ENCODE data around the gene LEMD2.
"Not testable (repeated sequence)": the region's sequence is repeated elsewhere in the genome, so short reads cannot be mapped to it uniquely, and the experiment has no call there.

Gene LEMD2

DNA sequence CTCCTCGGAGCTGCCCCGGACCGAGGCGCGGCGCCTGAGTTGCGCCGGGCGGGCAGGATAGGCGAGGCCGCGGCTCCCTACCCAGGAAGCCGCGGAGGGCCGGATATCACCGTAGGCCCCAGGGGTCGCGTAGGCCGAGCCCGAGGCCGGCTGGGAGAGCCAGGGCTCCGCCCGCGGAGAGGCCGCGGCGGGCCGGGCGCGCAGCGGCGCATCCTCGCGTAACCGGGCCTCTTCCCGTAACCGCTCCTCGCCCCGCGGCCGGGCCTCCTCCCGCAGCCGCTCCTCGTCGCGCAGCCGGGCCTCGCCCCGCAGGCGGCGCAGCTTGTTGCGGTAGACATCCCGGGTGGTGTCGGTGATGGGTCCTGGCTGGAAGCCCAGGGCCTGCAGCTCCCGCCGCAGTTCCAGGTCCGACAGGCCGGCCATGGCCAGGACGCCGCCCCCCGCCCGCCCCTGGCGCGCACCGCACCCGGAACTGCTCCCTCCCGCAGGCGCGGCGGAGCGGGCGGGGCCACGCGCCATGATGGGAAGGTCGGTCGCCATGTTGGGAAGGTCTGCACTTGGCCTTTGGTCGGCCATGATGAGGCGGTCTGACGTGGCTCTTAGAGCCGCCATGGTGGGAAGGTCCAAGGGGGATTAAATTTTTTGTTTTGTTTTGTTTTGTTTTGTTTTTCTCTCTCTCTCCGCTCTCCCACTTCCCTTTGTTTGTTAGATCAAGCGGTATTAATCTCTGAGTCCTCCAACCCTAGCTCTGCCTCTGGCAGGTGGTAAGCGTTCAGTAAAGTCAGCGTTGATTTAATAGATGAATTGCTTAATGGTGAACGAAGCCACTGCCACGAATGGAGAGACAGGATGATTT lies at the start of gene LEMD2:
Gene LEMD2, minus strand, starts transcription at position 437 of the 856 bp plus-strand sequence. Its CDS starts 14 bp downstream, at position 423.
- DNase-seq, result peak; percentile 96

- DNase-seq, result no peak
These were observed 49.2 kb upstream of the LEMD2 start for GRCh38 chr6:33837971-33838665.

- no peak for DNase-seq
These were observed 48.0 kb upstream of the LEMD2 start for GRCh38 chr6:33836806-33837469.

GRCh38 chr6:33834401-33835392 lies 45.8 kb upstream of the LEMD2 start:
- DNase-seq, result no peak

DNA sequence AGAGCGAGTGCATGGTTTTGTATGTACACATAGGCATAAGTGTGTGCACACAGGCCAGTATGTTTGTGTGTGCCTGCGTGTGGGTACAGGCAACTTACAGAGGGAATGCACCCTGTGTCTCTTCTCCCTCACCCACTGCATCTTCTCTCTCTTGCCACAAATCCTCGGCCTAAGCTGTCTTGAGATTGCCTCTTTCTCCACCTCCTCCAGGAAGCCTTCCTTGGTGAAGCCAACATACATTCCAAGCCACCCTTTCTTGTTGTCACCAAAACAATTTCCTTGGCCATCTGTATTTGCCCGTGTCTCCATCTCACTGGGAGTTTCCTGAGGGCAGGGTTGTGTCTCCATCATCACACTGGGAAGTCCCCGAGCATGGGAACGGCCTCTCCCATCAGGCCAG lies 44.7 kb upstream of the LEMD2 start:
- no peak for DNase-seq

- not testable (repeated sequence) for DNase-seq
These were observed 43.9 kb upstream of the LEMD2 start for GRCh38 chr6:33832831-33833230.

- DNase-seq, result not testable (repeated sequence)
These were observed 42.8 kb upstream of the LEMD2 start for GRCh38 chr6:33831725-33832124.

GRCh38 chr6:33830635-33831240 lies 41.8 kb upstream of the LEMD2 start:
- no peak for DNase-seq

GRCh38 chr6:33828764-33829731 lies 40.1 kb upstream of the LEMD2 start:
- no peak for DNase-seq

DNA sequence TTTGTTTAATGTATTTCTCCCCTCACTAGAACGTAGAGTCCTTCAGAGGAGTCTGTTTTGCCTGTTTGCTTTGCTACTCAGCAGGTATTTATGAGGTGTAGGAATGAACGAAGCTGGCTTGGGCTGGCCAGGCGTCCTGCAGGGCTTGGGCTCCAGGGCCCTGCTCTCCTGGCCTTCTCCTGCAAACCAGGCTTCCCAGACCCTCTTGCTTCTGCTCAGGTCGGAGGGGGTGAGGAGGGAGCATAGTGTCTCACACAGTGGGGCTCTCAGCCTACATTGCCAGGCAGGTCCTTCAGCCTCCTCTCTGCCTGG lies 39.5 kb upstream of the LEMD2 start:
- no peak for DNase-seq

DNA sequence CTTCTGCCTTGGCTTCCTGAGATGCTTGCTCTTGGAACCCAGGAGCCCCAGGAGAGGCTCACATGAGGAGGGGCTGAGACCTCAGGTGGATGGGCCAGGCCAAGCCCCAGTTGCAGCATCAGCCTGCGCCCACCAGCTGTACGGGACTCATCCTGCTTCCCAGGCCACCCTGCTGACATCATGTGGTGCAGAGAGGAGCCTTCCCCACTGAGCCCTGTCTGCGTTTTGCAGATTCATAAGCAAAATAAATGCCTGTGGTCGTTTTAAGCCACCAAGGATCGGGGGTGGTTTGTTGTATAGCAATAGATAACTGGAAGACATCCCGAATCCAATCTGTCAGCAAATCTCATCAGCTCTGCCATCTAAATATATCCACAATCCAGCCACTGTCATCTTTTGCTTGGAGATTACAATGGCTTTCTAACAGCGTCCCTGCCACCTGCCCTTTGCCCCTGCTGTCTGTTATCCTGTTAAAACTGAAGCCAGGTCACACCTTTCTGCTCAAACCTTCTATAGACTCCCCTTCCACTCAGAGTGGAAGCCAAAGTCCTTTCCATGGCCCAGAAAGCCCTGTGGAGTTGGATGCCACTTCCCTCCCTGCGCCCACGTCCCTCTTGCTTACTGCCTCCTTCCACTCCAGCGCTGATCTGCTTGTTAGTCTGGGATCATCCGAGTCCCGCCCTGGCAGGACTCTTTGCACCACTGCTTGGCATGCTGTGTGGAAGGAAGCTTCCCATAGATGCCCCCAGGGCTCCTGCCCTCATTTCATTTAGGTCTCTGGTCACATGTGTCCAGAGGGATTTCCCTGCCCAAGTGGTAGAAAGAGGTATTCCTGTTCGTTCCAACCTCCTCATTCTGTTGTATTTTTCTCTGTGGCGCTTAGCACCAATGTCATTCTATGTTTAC lies 38.9 kb upstream of the LEMD2 start:
- no peak for DNase-seq

DNA sequence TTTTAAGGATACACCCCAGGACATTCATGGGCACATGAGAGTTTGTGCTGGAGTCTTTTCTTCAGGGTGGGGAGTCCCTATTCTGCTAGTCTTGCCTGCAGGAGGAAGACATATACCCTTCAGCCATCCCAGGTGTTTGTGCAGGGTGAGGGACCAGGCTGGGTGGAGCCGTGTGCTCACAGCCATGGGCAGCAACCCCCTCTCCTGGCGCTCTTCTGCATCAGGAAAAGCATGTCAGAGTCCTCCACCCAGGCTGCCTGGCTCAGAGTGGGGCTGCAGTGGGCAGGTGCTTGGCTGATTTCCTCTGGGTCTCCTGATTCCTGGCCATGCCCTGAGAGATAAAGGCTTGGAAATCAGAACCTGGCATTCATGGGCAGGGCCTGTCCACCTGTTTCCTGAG lies 37.6 kb upstream of the LEMD2 start:
- no peak for DNase-seq

GRCh38 chr6:33824461-33825154 lies 35.7 kb upstream of the LEMD2 start:
- no peak for DNase-seq

DNA sequence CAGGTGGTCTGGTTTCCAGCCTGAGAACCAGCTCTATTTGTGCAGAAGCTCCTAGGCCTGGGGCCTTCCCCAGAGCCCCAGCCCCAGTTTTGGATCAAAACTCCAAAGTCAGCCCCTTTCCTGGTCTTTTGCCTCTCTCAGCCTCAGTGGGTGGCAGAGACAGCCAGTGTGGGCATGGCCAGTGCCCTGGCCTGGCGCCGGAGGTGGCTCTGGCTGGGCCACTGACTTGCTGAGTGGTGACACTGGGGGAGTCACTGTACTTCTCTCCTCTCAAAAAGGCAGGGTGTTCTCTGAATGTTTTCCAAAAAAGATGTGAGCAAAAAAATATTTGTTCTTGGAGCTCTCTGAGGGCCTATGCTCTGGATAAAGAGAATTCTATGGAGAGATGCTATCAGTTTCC lies 34.9 kb upstream of the LEMD2 start:
- DNase-seq, result no peak

DNA sequence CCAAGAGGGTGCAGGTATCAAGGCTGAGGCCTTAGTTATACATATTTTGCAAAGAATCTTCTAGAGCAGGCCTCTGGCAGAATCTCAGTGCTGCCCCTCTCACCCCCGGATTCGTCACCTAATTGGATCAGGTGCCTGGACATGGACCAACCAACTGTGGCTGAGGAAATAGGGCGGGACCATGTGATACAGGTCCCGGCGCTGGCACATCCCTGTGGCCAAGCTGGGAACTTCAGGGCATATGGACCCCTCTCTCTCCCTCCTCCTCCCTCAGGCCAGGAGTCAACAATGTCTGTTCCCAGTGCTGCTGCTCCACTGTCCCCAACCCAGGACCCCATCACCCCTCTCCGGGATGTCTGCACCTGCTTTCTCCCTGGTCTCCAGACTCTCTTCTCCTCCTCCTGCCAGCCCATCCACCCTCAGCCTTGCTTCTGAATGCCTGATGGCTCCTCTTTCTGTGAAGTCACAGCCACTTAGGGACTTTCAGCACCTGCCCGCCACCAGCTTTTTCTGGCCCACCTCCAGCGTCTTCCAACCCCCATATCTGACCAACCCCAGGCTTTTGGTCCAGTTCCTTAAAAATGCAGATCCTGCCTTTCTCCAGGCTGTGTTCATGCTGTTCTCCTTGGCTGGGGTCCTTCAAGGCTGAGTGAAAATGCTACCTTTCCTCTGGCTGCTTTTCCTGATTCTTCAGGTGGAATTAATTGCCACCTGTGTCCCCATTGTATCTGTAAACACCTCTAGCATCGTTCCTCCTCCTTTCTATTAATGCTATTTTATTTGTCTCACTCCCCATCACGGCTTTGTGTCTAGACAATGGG lies 33.9 kb upstream of the LEMD2 start:
- no peak for DNase-seq

- no peak for DNase-seq
These were observed 32.0 kb upstream of the LEMD2 start for GRCh38 chr6:33820784-33821520.

- no peak for DNase-seq
These were observed 31.3 kb upstream of the LEMD2 start for GRCh38 chr6:33820243-33820642.

GRCh38 chr6:33819021-33819420 lies 30.1 kb upstream of the LEMD2 start:
- DNase-seq, result no peak

All from activated naive CD4-positive, alpha-beta T cell treated with Interleukin-2 at 50 U/mL for 16 hours (primary cell).